Stimulated activated CD4-positive, alpha-beta T cell treated with anti-CD3 and anti-CD28 coated beads, TNF-alpha, amount 100 ng/mL, for 48 hours (primary cell): ENCODE results near the gene PHKG2.
"Not testable (repeated sequence)": the region's sequence is repeated elsewhere in the genome, so short reads cannot be mapped to it uniquely, and the experiment has no call there.

ENCODE experiments used
- DNase-seq, 3 donors: peaks; one replicate each; pipeline ENCODE4 v3.0.0-alpha.2; 2020; ENCODE audit warnings: low read depth in 3 of 3

Gene PHKG2

GRCh38 chr16:30747799-30748633 is at the start of gene PHKG2:
TSS of gene PHKG2 (plus strand) at chr16:30748425. CDS start at chr16:30748821, 396 bp downstream.
- peak; percentile 95 to 96 (median 95) for DNase-seq

- peak; percentile 81 to 93 (median 81) for DNase-seq
Observed at GRCh38 chr16:30698816-30699614, 49.2 kb upstream of the PHKG2 start, which contains the start of gene SRCAP. TSS of gene SRCAP (plus strand) at chr16:30699171. CDS start at chr16:30700825, 1,654 bp downstream.

GRCh38 chr16:30699615-30700099 is 48.6 kb upstream of the PHKG2 start:
- DNase-seq: no peak

- no peak for DNase-seq
Observed at GRCh38 chr16:30700491-30700890, 47.7 kb upstream of the PHKG2 start.

- DNase-seq: no peak
Observed at GRCh38 chr16:30700971-30701370, 47.3 kb upstream of the PHKG2 start.

GRCh38 chr16:30703071-30703470 is 45.2 kb upstream of the PHKG2 start:
- DNase-seq: not testable (repeated sequence)

GRCh38 chr16:30703971-30704370 is 44.3 kb upstream of the PHKG2 start:
- no peak for DNase-seq

- DNase-seq: no peak
Observed at GRCh38 chr16:30706046-30706445, 42.2 kb upstream of the PHKG2 start.

- no peak for DNase-seq
Observed at GRCh38 chr16:30710971-30711370, 37.3 kb upstream of the PHKG2 start.

GRCh38 chr16:30711712-30712111 is 36.5 kb upstream of the PHKG2 start:
- no peak for DNase-seq

GRCh38 chr16:30715750-30716445 is 32.3 kb upstream of the PHKG2 start:
- peak in 2 of 3 donors; percentile 15 to 27 for DNase-seq

GRCh38 chr16:30720086-30720485 is 28.1 kb upstream of the PHKG2 start:
- no peak for DNase-seq

GRCh38 chr16:30720694-30721093 is 27.5 kb upstream of the PHKG2 start:
- DNase-seq: no peak

- no peak for DNase-seq
Observed at GRCh38 chr16:30721167-30721566, 27.1 kb upstream of the PHKG2 start.

GRCh38 chr16:30721606-30722005 is 26.6 kb upstream of the PHKG2 start:
- no peak for DNase-seq

GRCh38 chr16:30722443-30722842 is 25.8 kb upstream of the PHKG2 start:
- no peak for DNase-seq

- no peak for DNase-seq
Observed at GRCh38 chr16:30722916-30723315, 25.3 kb upstream of the PHKG2 start.

GRCh38 chr16:30723725-30724355 is 24.4 kb upstream of the PHKG2 start:
- no peak for DNase-seq

- no peak for DNase-seq
Observed at GRCh38 chr16:30724641-30725417, 23.4 kb upstream of the PHKG2 start.

- no peak for DNase-seq
Observed at GRCh38 chr16:30725418-30725792, 22.8 kb upstream of the PHKG2 start.

GRCh38 chr16:30728321-30728720 is 19.9 kb upstream of the PHKG2 start:
- DNase-seq: no peak
